Endothelial cell of umbilical vein (primary cell): Measurements from ENCODE around the gene CARD10. TPM values are rescaled to one million over a fixed set of nuclear protein-coding genes. Genes with fewer than 3 reads are reported as not detected.

Experiments used
- BruUV-seq: library from RNA; stranded (reverse); fragments of 400-500 nt; replicated peaks from 2 replicates; lab custom pipeline; 2021; lab: Mats Ljungman, UMichigan
- CTCF ChIA-PET: fragments of 300-600, 350-600 bp; sonication (Branson Sonifier 250); formaldehyde crosslinking; loops from one replicate; lab custom pipeline; 2021; ENCODE audit warnings: antibody characterized with exemption, inconsistent platforms; lab: Charles Lee
- POLR2A ChIA-PET: fragments of 300-600, 350-600 bp; sonication (Branson Sonifier 250); formaldehyde crosslinking; loops from one replicate; lab custom pipeline; 2021; ENCODE audit warnings: antibody characterized with exemption, inconsistent platforms; lab: Charles Lee
- DNase-seq: peaks from one replicate; pipeline ENCODE4 v3.0.0-alpha.2; 2011; ENCODE audit warnings: low read depth, low spot score
- FAIRE-seq: peaks from 2 replicates; lab custom pipeline; 2011; peaks lifted over from hg19 to GRCh38; lab: Jason Lieb, UNC
- H2AFZ ChIP-seq: 2 replicates; pipeline ENCODE4 v1.6.0; 2012; ENCODE audit warnings: low read depth, low read length, control low read depth, inconsistent platforms
- H3K27ac ChIP-seq: 2 replicates; pipeline ENCODE4 v1.5.1; 2011; ENCODE audit warnings: low read depth, mild to moderate bottlenecking, control low read depth, low read length, moderate library complexity; ENCODE audit not compliant: insufficient read depth
- H3K27me3 ChIP-seq, 2 experiments: 2 replicates each; pipeline versions ENCODE4 v1.6.0 to v1.6.1; 2011; ENCODE audit warnings: low read length in 2 of 2, mixed read lengths in 1 of 2; ENCODE audit not compliant: control insufficient read depth in 2 of 2, insufficient read depth in 2 of 2
- H3K36me3 ChIP-seq, 2 experiments: 2 replicates in 1 of 2; 3 replicates in 1 of 2; pipeline ENCODE4 v1.5.1; 2011; ENCODE audit warnings: low read length in 2 of 2, mild to moderate bottlenecking in 1 of 2, moderate library complexity in 1 of 2; ENCODE audit not compliant: control insufficient read depth in 2 of 2, insufficient read depth in 2 of 2; ENCODE audit errors: extremely low read depth in 1 of 2
- H3K4me1 ChIP-seq: 3 replicates; pipeline ENCODE4 v1.5.1; 2011; ENCODE audit warnings: mild to moderate bottlenecking, low read length; ENCODE audit not compliant: control insufficient read depth, insufficient read depth; ENCODE audit errors: extremely low read depth
- H3K4me2 ChIP-seq: 2 replicates; pipeline ENCODE4 v1.6.1; 2011; ENCODE audit warnings: low read length, control low read depth, mixed read lengths; ENCODE audit not compliant: insufficient read depth
- H3K4me3 ChIP-seq, 3 experiments: fragments of 200-600 bp in 1 of 3; sonication (generic), shearing (Covaris generic) in 1 of 3; replicated peaks in 1 of 3; 2 replicates each; pipeline ENCODE4 v1.5.1; 2011 to 2016; ENCODE audit warnings: control low read depth in 3 of 3, low read length in 3 of 3, mild to moderate bottlenecking in 2 of 3, inconsistent platforms in 1 of 3, low read depth in 1 of 3, moderate library complexity in 1 of 3; ENCODE audit not compliant: insufficient read depth in 1 of 3
- H3K79me2 ChIP-seq: 2 replicates; pipeline ENCODE4 v1.6.0; 2012; ENCODE audit warnings: low read length, inconsistent platforms; ENCODE audit not compliant: control insufficient read depth, insufficient read depth
- H3K9ac ChIP-seq: replicated peaks from 2 replicates; pipeline ENCODE3; 2011; ENCODE audit warnings: low read length, control low read depth; ENCODE audit not compliant: insufficient read depth; ENCODE audit errors: extremely low read depth
- H3K9me1 ChIP-seq: replicated peaks from 3 replicates; pipeline ENCODE4 v1.6.0; 2011; ENCODE audit warnings: mild to moderate bottlenecking, low read length; ENCODE audit not compliant: control insufficient read depth, insufficient read depth; ENCODE audit errors: extremely low read depth
- H3K9me3 ChIP-seq: replicated peaks from 2 replicates; pipeline ENCODE4 v1.5.1; 2012; ENCODE audit warnings: low read length, inconsistent platforms; ENCODE audit not compliant: control insufficient read depth, insufficient read depth
- H4K20me1 ChIP-seq: replicated peaks from 2 replicates; pipeline ENCODE3; 2011; ENCODE audit warnings: mild to moderate bottlenecking, low read length; ENCODE audit not compliant: control insufficient read depth, insufficient read depth; ENCODE audit errors: extremely low read depth
- CTCF ChIP-seq, 2 donors: IDR thresholded peaks; 1 replicate in 1 of 2; 2 replicates in 1 of 2; pipeline ENCODE4 v1.5.1; 2011; ENCODE audit warnings: low read length in 2 of 2, mild to moderate bottlenecking in 2 of 2, moderate library complexity in 2 of 2, control low read depth in 1 of 2, inconsistent platforms in 1 of 2, low read depth in 1 of 2; ENCODE audit not compliant: insufficient read depth in 1 of 2; ENCODE audit errors: extremely low read depth in 1 of 2
- FOS ChIP-seq: IDR thresholded peaks from 2 replicates; pipeline ENCODE4 v1.6.1; 2011; ENCODE audit warnings: mild to moderate bottlenecking, low read length, moderate library complexity, borderline replicate concordance; ENCODE audit not compliant: insufficient read depth
- GATA2 ChIP-seq: IDR thresholded peaks from 2 replicates; pipeline ENCODE4 v1.7.0; 2011; ENCODE audit warnings: low read depth, mild to moderate bottlenecking, moderate library complexity, mixed read lengths, low read length; ENCODE audit not compliant: insufficient read length, insufficient read depth
- JUN ChIP-seq: IDR thresholded peaks from 2 replicates; pipeline ENCODE4 v1.6.1; 2011; ENCODE audit warnings: borderline replicate concordance, low read depth; ENCODE audit not compliant: insufficient read length, insufficient read depth
- dilution Hi-C: fragments of 300-500 bp; cut with MboI; formaldehyde crosslinking; loops from one replicate; pipeline ENCODE4 v1.15.0; 2019; ENCODE audit warnings: low sequenced_read_pairs; ENCODE audit not compliant: extremely low pct_ligation_motif_present
- intact Hi-C: fragments of 100-400 bp; cut with micrococcal nuclease; formaldehyde crosslinking; loops from one replicate; pipeline ENCODE4 v1.10.0; 2022
- polyA plus RNA-seq, 4 experiments: library from polyadenylated mRNA; depleted of rRNA in 3 of 4; stranded (reverse) in 3 of 4; unstranded in 1 of 4; fragments of >200 nt; gene quantifications; 2 replicates each; pipeline versions ENCODE4 v1.2.1 to v1.2.3, GENCODE V29; 2011 to 2012; ENCODE audit warnings: missing spikeins in 1 of 4
- total RNA-seq: library from RNA; stranded (reverse); gene quantifications from 2 replicates; pipeline ENCODE4 v1.2.3, GENCODE V29; 2021

CARD10 gene
- total and polyA plus RNA-seq, 2 donors (not counting 3 experiments of a cell fraction or from before 2014, with no cell fraction given): 36.1 to 39.5 TPM

GRCh38 chr22:37449331-37450001, 69.7 kb downstream of the CARD10 start:
- H3K4me2 ChIP-seq: no peak overlapping the region
- intact Hi-C loops (no loop called here), dilution Hi-C loops (no loop called here)
- H3K27ac ChIP-seq: no peak overlapping the region
- no peaks in the 10 kb centered on the region for H3K9me1 ChIP-seq
- FAIRE-seq (no peak), DNase-seq (no peak)
- peaks cover 5% of the 10 kb centered on the region for H3K4me1 ChIP-seq
- H3K9me3 ChIP-seq: no peaks in the 10 kb centered on the region
- ChIA-PET CTCF (interaction anchor here (0.7 to 1.5 kb wide), 6 partner anchors 8 to 133 kb away, joined by 3 read pairs; no protein-coding TSS in a partner anchor), POLR2A (no interaction called here)
- no peak overlapping the region for H2AFZ ChIP-seq
- H4K20me1 ChIP-seq: no peaks in the 10 kb centered on the region
- no peaks in the 10 kb centered on the region for H3K36me3 ChIP-seq
- BruUV-seq: no TSS peak
- H3K27me3 ChIP-seq: no peaks in the 10 kb centered on the region
- no peaks in the 10 kb centered on the region for H3K79me2 ChIP-seq
- H3K9ac ChIP-seq: no peak overlapping the region
- H3K4me3 ChIP-seq: no peak overlapping the region
- no peak for TF ChIP-seq JUN
- no peak for TF ChIP-seq GATA2
- no peak for TF ChIP-seq CTCF (IDR thresholded peaks at IDR 0.05; ENCODE audit: extremely low read depth in 1 of 2, insufficient read depth in 1 of 2, low read depth in 1 of 2, low read length in 2 of 2)
- no peak for TF ChIP-seq FOS
